HepG2 (cell line): ENCODE data around the gene TEF. TPM values are rescaled to one million over a fixed set of nuclear protein-coding genes. Genes with fewer than 3 reads are reported as not detected.

Experiments
- ATM ChIP-seq: fragments of 450-650 bp; IDR thresholded peaks from 2 replicates; pipeline ENCODE4 v1.7.1; 2017; ENCODE audit warnings: mild to moderate bottlenecking, borderline replicate concordance
- HDAC1 ChIP-seq: sonication (generic); formaldehyde crosslinking; IDR thresholded peaks from 2 replicates; pipeline ENCODE4 v1.5.1; 2020; ENCODE audit warnings: mild to moderate bottlenecking, missing genetic modification reagents
- HMGXB4 ChIP-seq, 2 experiments: sonication (generic) in 1 of 2; formaldehyde crosslinking in 1 of 2; IDR thresholded peaks; 2 replicates each; pipeline versions ENCODE4 v1.4.0 to v1.6.1; 2018 to 2020; ENCODE audit warnings: missing genetic modification reagents in 2 of 2, borderline replicate concordance in 1 of 2, low read depth in 1 of 2, mild to moderate bottlenecking in 1 of 2, missing biosample characterization in 1 of 2
- LCORL ChIP-seq, 2 experiments: fragments of 450-650 bp in 1 of 2; sonication (generic) in 1 of 2; formaldehyde crosslinking in 1 of 2; IDR thresholded peaks; 2 replicates each; pipeline versions ENCODE4 v1.5.0 to v1.6.1; 2017 to 2020; ENCODE audit warnings: antibody characterized with exemption in 1 of 2, missing genetic modification reagents in 1 of 2
- SIX1 ChIP-seq: sonication (generic); formaldehyde crosslinking; IDR thresholded peaks from 2 replicates; pipeline ENCODE4 v1.4.0; 2020; ENCODE audit warnings: missing genetic modification reagents, borderline replicate concordance
- TOE1 ChIP-seq: sonication (generic); formaldehyde crosslinking; IDR thresholded peaks from 2 replicates; pipeline ENCODE4 v1.4.0; 2020; ENCODE audit warnings: mild to moderate bottlenecking, missing genetic modification reagents
- ZBTB49 ChIP-seq: sonication (generic); formaldehyde crosslinking; IDR thresholded peaks from 2 replicates; pipeline ENCODE4 v1.4.0; 2020; ENCODE audit warnings: missing genetic modification reagents, borderline replicate concordance
- ZNF549 ChIP-seq: sonication (generic); formaldehyde crosslinking; IDR thresholded peaks from 2 replicates; pipeline ENCODE4 v1.5.0; 2020; ENCODE audit warnings: missing genetic modification reagents
- ZNF615 ChIP-seq: sonication (generic); formaldehyde crosslinking; IDR thresholded peaks from 2 replicates; pipeline ENCODE4 v1.5.0; 2020; ENCODE audit warnings: mild to moderate bottlenecking, missing genetic modification reagents, borderline replicate concordance
- ZNF710 ChIP-seq: sonication (generic); formaldehyde crosslinking; IDR thresholded peaks from 2 replicates; pipeline ENCODE4 v1.5.0; 2020; ENCODE audit warnings: mild to moderate bottlenecking, missing genetic modification reagents, borderline replicate concordance
- ZNF800 ChIP-seq: sonication (generic); formaldehyde crosslinking; IDR thresholded peaks from 2 replicates; pipeline ENCODE4 v1.4.0; 2020; ENCODE audit warnings: missing genetic modification reagents
- polyA plus RNA-seq, 8 experiments: library from polyadenylated mRNA; depleted of rRNA in 3 of 8; stranded (reverse) in 7 of 8; unstranded in 1 of 8; fragments of >200 nt; fragmentation: Illumina TruSeq in 4 of 8; extraction: Trizol in 4 of 8; gene quantifications; 2 replicates each; pipeline versions ENCODE4 v1.2.1 to v1.2.3, GENCODE V29; 2011 to 2016; ENCODE audit warnings: low read depth in 4 of 8, missing spikeins in 1 of 8, mixed read lengths in 1 of 8; ENCODE audit not compliant: insufficient read depth in 1 of 8
- total RNA-seq, 5 experiments: library from RNA; depleted of rRNA; stranded (reverse); fragments of >200 nt; fragmentation: Illumina TruSeq; extraction: Trizol; gene quantifications; 2 replicates each; pipeline ENCODE4 v1.2.3, GENCODE V29; 2016; ENCODE audit warnings: low read depth in 1 of 5
- TF ChIP-seq, protein P1 (sequence below): sonication (generic); formaldehyde crosslinking; IDR thresholded peaks from 2 replicates; pipeline ENCODE4 v1.4.0; 2020; ENCODE audit warnings: missing genetic modification reagents
- TF ChIP-seq, protein P2 (sequence below): sonication (generic); formaldehyde crosslinking; IDR thresholded peaks from 2 replicates; pipeline ENCODE4 v1.4.0; 2020; ENCODE audit warnings: missing genetic modification reagents

TEF gene
- total and polyA plus RNA-seq, 2 of the 13 experiments (the other 11 are each of a cell fraction or from before 2014, with no cell fraction given) = 7.6 to 11.2 TPM

GRCh38 chr22:41403532-41404318, 22.0 kb downstream of the TEF start (continued):
- TF ChIP-seq ATM = no peak
- TF ChIP-seq SIX1 (CRISPR knock-in tag) = no peak
- TF ChIP-seq, protein P1, sequence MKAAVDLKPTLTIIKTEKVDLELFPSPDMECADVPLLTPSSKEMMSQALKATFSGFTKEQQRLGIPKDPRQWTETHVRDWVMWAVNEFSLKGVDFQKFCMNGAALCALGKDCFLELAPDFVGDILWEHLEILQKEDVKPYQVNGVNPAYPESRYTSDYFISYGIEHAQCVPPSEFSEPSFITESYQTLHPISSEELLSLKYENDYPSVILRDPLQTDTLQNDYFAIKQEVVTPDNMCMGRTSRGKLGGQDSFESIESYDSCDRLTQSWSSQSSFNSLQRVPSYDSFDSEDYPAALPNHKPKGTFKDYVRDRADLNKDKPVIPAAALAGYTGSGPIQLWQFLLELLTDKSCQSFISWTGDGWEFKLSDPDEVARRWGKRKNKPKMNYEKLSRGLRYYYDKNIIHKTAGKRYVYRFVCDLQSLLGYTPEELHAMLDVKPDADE = no peak
- peak; percentile 67 to 87; a peak in 3 of 4 replicates for TF ChIP-seq HMGXB4 (CRISPR knock-in tag; IDR thresholded peaks at IDR 0.05; ENCODE audit: borderline replicate concordance in 1 of 2, low read depth in 1 of 2)
- TF ChIP-seq ZNF710 (CRISPR knock-in tag) = no peak
- TF ChIP-seq ZBTB49 (CRISPR knock-in tag) = no peak
- no peak for TF ChIP-seq ZNF615 (CRISPR knock-in tag)
- no peak for TF ChIP-seq TOE1 (CRISPR knock-in tag)
- TF ChIP-seq ZNF549 (CRISPR knock-in tag) = no peak
- TF ChIP-seq HDAC1 = peak; percentile 36; the same call in 1 of the 2 replicates
- TF ChIP-seq ZNF800 (CRISPR knock-in tag) = no peak
- TF ChIP-seq, protein P2, sequence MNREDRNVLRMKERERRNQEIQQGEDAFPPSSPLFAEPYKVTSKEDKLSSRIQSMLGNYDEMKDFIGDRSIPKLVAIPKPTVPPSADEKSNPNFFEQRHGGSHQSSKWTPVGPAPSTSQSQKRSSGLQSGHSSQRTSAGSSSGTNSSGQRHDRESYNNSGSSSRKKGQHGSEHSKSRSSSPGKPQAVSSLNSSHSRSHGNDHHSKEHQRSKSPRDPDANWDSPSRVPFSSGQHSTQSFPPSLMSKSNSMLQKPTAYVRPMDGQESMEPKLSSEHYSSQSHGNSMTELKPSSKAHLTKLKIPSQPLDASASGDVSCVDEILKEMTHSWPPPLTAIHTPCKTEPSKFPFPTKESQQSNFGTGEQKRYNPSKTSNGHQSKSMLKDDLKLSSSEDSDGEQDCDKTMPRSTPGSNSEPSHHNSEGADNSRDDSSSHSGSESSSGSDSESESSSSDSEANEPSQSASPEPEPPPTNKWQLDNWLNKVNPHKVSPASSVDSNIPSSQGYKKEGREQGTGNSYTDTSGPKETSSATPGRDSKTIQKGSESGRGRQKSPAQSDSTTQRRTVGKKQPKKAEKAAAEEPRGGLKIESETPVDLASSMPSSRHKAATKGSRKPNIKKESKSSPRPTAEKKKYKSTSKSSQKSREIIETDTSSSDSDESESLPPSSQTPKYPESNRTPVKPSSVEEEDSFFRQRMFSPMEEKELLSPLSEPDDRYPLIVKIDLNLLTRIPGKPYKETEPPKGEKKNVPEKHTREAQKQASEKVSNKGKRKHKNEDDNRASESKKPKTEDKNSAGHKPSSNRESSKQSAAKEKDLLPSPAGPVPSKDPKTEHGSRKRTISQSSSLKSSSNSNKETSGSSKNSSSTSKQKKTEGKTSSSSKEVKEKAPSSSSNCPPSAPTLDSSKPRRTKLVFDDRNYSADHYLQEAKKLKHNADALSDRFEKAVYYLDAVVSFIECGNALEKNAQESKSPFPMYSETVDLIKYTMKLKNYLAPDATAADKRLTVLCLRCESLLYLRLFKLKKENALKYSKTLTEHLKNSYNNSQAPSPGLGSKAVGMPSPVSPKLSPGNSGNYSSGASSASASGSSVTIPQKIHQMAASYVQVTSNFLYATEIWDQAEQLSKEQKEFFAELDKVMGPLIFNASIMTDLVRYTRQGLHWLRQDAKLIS (CRISPR knock-in tag) = no peak
- no peak for TF ChIP-seq LCORL (IDR thresholded peaks at IDR 0.05)
- TF ChIP-seq LCORL (CRISPR knock-in tag; IDR thresholded peaks at IDR 0.05) = peak; percentile 45; the same call in 1 of the 2 replicates
